Liver (tissue), 9 donors: ENCODE data around the gene STK4. TPM values are rescaled to one million over a fixed set of nuclear protein-coding genes. Genes with fewer than 3 reads are reported as not detected.

ENCODE experiments used
- DNase-seq: peaks from one replicate; pipeline ENCODE4 v3.0.0-alpha.2; 2017; ENCODE audit warnings: low spot score
- H3K27ac ChIP-seq, 2 donors: one replicate each; pipeline ENCODE4 v1.7.0; 2013; ENCODE audit warnings: inconsistent platforms in 2 of 2, low read length in 2 of 2, control low read depth in 1 of 2, low read depth in 1 of 2, mild to moderate bottlenecking in 1 of 2
- H3K27me3 ChIP-seq, 4 donors: one replicate each; pipeline versions ENCODE4 v1.6.1 to v1.7.0; 2013; ENCODE audit warnings: low read length in 3 of 4, inconsistent platforms in 1 of 4, mild to moderate bottlenecking in 1 of 4, moderate library complexity in 1 of 4; ENCODE audit not compliant: control insufficient read depth in 4 of 4, insufficient read depth in 4 of 4
- H3K36me3 ChIP-seq, 4 donors: one replicate each; pipeline versions ENCODE4 v1.6.1 to v1.7.0; 2013; ENCODE audit warnings: low read length in 3 of 4, mild to moderate bottlenecking in 3 of 4, low read depth in 1 of 4, moderate library complexity in 1 of 4; ENCODE audit not compliant: control insufficient read depth in 4 of 4, insufficient read depth in 3 of 4
- H3K4me1 ChIP-seq, 4 donors: one replicate each; pipeline versions ENCODE4 v1.6.1 to v1.7.0; 2013; ENCODE audit warnings: low read length in 3 of 4, mild to moderate bottlenecking in 3 of 4, moderate library complexity in 1 of 4; ENCODE audit not compliant: control insufficient read depth in 4 of 4, insufficient read depth in 4 of 4
- H3K4me3 ChIP-seq, 3 donors: one replicate each; pipeline versions ENCODE4 v1.6.1 to v1.7.0; 2013; ENCODE audit warnings: low read length in 3 of 3, control low read depth in 1 of 3, low read depth in 1 of 3, mild to moderate bottlenecking in 1 of 3
- H3K9ac ChIP-seq, 2 donors: one replicate each; pipeline ENCODE4 v1.7.0; 2013; ENCODE audit warnings: low read length in 2 of 2, mild to moderate bottlenecking in 2 of 2, moderate library complexity in 2 of 2, control low read depth in 1 of 2, low read depth in 1 of 2
- H3K9me3 ChIP-seq, 4 donors: one replicate each; pipeline versions ENCODE4 v1.6.1 to v1.7.0; 2013; ENCODE audit warnings: low read length in 3 of 4; ENCODE audit not compliant: control insufficient read depth in 4 of 4
- ATF3 ChIP-seq: IDR thresholded peaks from 2 replicates; pipeline ENCODE4 v1.6.1; 2016; ENCODE audit warnings: antibody characterized with exemption
- CTCF ChIP-seq: fragments of 150-350 bp; IDR thresholded peaks from 2 replicates; pipeline ENCODE4 v1.5.1; 2017; ENCODE audit warnings: improper control_type of control experiment, low read depth, low read length; ENCODE audit not compliant: missing input control
- EGR1 ChIP-seq, 2 donors: IDR thresholded peaks; 2 replicates each; pipeline ENCODE4 v1.6.1; 2016 to 2018; ENCODE audit warnings: antibody characterized with exemption in 2 of 2, low read depth in 2 of 2
- FOXA1 ChIP-seq: IDR thresholded peaks from 2 replicates; pipeline ENCODE4 v1.6.1; 2016; ENCODE audit warnings: antibody characterized with exemption
- FOXA2 ChIP-seq: IDR thresholded peaks from 2 replicates; pipeline ENCODE4 v1.6.1; 2016; ENCODE audit warnings: antibody characterized with exemption
- GABPA ChIP-seq, 2 donors: IDR thresholded peaks in 1 of 2; conservative IDR thresholded peaks in 1 of 2; 2 replicates each; pipeline ENCODE4 v1.6.1; 2016; ENCODE audit warnings: antibody characterized with exemption in 2 of 2, mild to moderate bottlenecking in 1 of 2, moderate library complexity in 1 of 2
- HNF4A ChIP-seq, 2 donors: conservative IDR thresholded peaks; 2 replicates each; pipeline ENCODE4 v1.6.1; 2016; ENCODE audit warnings: antibody characterized with exemption in 2 of 2, mild to moderate bottlenecking in 2 of 2
- HNF4G ChIP-seq: IDR thresholded peaks from 2 replicates; pipeline ENCODE4 v1.6.1; 2016; ENCODE audit warnings: antibody characterized with exemption
- JUND ChIP-seq, 2 donors: IDR thresholded peaks; 2 replicates each; pipeline ENCODE4 v1.6.1; 2016; ENCODE audit warnings: antibody characterized with exemption in 2 of 2
- MAX ChIP-seq: IDR thresholded peaks from 2 replicates; pipeline ENCODE4 v1.6.1; 2016; ENCODE audit warnings: antibody characterized with exemption
- NR2F2 ChIP-seq: IDR thresholded peaks from 2 replicates; pipeline ENCODE4 v1.6.1; 2016; ENCODE audit warnings: antibody characterized with exemption
- RAD21 ChIP-seq, 2 donors: IDR thresholded peaks; 2 replicates each; pipeline ENCODE4 v1.6.1; 2016; ENCODE audit warnings: antibody characterized with exemption in 2 of 2, mild to moderate bottlenecking in 2 of 2
- REST ChIP-seq: IDR thresholded peaks from 2 replicates; pipeline ENCODE4 v1.6.1; 2016; ENCODE audit warnings: antibody characterized with exemption, mild to moderate bottlenecking
- RXRA ChIP-seq, 2 donors: IDR thresholded peaks; 2 replicates each; pipeline ENCODE4 v1.6.1; 2017 to 2018; ENCODE audit warnings: antibody characterized with exemption in 2 of 2, mild to moderate bottlenecking in 1 of 2
- SP1 ChIP-seq: IDR thresholded peaks from 2 replicates; pipeline ENCODE4 v1.6.1; 2018; ENCODE audit warnings: antibody characterized with exemption, mild to moderate bottlenecking
- TAF1 ChIP-seq: conservative IDR thresholded peaks from 2 replicates; pipeline ENCODE4 v1.6.1; 2016; ENCODE audit warnings: antibody characterized with exemption, mild to moderate bottlenecking
- ZBTB33 ChIP-seq: IDR thresholded peaks from 2 replicates; pipeline ENCODE4 v1.6.1; 2016; ENCODE audit warnings: antibody characterized with exemption
- WGBS: extraction: QIAGEN DNeasy Blood & Tissue Kit; methylation state at CpG from one replicate; pipeline ENCODE4 v1.1.7; 2013; 5-methylcytosine and 5-hydroxymethylcytosine counted together
- polyA plus RNA-seq, 2 donors: library from polyadenylated mRNA; stranded (reverse) in 1 of 2; unstranded in 1 of 2; fragments of 200-250 nt in 1 of 2; fragments of >200 nt in 1 of 2; fragmentation: Nextera tagmentation in 1 of 2; extraction: Ambion mirVana in 1 of 2; gene quantifications; one replicate each; pipeline versions ENCODE4 v1.2.1 to v1.2.3, GENCODE V29; 2013 to 2015
- total RNA-seq, 2 donors: library from RNA; depleted of rRNA; stranded (reverse); fragments of >200 nt; gene quantifications; one replicate each; pipeline ENCODE4 v1.2.3, GENCODE V29; 2014
- donor health status: healthy.
- donor health status: healthy.
- donor health status: healthy.
- donor health status: healthy.
- donor health status: healthy.

STK4 gene
- total and polyA plus RNA-seq, 4 donors = 3.7 to 20.8 (median 13.9) TPM

GRCh38 chr20:44955270-44955669 lies 11.0 kb upstream of the STK4 start:
- no peaks in the 10 kb centered on the region for H3K27me3 ChIP-seq
- DNase-seq = no peak
- H3K4me3 ChIP-seq = no peak overlapping the region
- no peaks in the 10 kb centered on the region for H3K9me3 ChIP-seq
- TF ChIP-seq CTCF = no peak
- no peak for TF ChIP-seq HNF4A (conservative IDR thresholded peaks at IDR 0.05)
- no peak for TF ChIP-seq GABPA (IDR thresholded peaks at IDR 0.05 in 1 of 2, conservative IDR thresholded peaks at IDR 0.05 in 1 of 2)
- no peak for TF ChIP-seq REST
- no peak for TF ChIP-seq RXRA (IDR thresholded peaks at IDR 0.05)
- TF ChIP-seq ATF3 = no peak
- no peak for TF ChIP-seq RAD21 (IDR thresholded peaks at IDR 0.05)
- TF ChIP-seq FOXA2 = no peak
- no peak for TF ChIP-seq SP1
- TF ChIP-seq NR2F2 = no peak
- no peak for TF ChIP-seq ZBTB33
- no peak for TF ChIP-seq TAF1
- no peak for TF ChIP-seq HNF4G
- TF ChIP-seq EGR1 (IDR thresholded peaks at IDR 0.05; ENCODE audit: low read depth in 2 of 2) = no peak
- TF ChIP-seq MAX = no peak
- no peak for TF ChIP-seq FOXA1
- no peak for TF ChIP-seq JUND (IDR thresholded peaks at IDR 0.05)
- 80% methylated on average over 4 of the region's 4 CpGs for WGBS
- peaks cover 0 to 10% (median 9%) of the 10 kb centered on the region in 4 donors for H3K4me1 ChIP-seq
- H3K36me3 ChIP-seq = peaks cover 0 to 48% (median 35%) of the 10 kb centered on the region in 4 donors
- no peak overlapping the region for H3K27ac ChIP-seq
- H3K9ac ChIP-seq = no peak overlapping the region

GRCh38 chr20:44956410-44956809 lies 9.9 kb upstream of the STK4 start:
- Histone ChIP-seq H3K4me3 (no peak overlapping the region), H3K36me3 (peaks cover 0 to 37% (median 24%) of the 10 kb centered on the region in 4 donors), H3K27ac (no peak overlapping the region), H3K27me3 (no peaks in the 10 kb centered on the region), H3K4me1 (peaks cover 0 to 15% (median 12%) of the 10 kb centered on the region in 4 donors), H3K9me3 (no peaks in the 10 kb centered on the region), H3K9ac (no peak overlapping the region)
- no peak for TF ChIP-seq RXRA (IDR thresholded peaks at IDR 0.05)
- TF ChIP-seq HNF4G = no peak
- TF ChIP-seq GABPA (IDR thresholded peaks at IDR 0.05 in 1 of 2, conservative IDR thresholded peaks at IDR 0.05 in 1 of 2) = no peak
- TF ChIP-seq EGR1 (IDR thresholded peaks at IDR 0.05; ENCODE audit: low read depth in 2 of 2) = no peak
- no peak for DNase-seq
- WGBS = 98% methylated on average over 3 of the region's 3 CpGs
